Measurements from ENCODE around the gene TNFAIP3.

The TNFAIP3 gene

GRCh38 chr6:137903933-137904821 is 37.1 kb downstream of the TNFAIP3 start:
- peak; percentile 9 for DNase-seq

DNA sequence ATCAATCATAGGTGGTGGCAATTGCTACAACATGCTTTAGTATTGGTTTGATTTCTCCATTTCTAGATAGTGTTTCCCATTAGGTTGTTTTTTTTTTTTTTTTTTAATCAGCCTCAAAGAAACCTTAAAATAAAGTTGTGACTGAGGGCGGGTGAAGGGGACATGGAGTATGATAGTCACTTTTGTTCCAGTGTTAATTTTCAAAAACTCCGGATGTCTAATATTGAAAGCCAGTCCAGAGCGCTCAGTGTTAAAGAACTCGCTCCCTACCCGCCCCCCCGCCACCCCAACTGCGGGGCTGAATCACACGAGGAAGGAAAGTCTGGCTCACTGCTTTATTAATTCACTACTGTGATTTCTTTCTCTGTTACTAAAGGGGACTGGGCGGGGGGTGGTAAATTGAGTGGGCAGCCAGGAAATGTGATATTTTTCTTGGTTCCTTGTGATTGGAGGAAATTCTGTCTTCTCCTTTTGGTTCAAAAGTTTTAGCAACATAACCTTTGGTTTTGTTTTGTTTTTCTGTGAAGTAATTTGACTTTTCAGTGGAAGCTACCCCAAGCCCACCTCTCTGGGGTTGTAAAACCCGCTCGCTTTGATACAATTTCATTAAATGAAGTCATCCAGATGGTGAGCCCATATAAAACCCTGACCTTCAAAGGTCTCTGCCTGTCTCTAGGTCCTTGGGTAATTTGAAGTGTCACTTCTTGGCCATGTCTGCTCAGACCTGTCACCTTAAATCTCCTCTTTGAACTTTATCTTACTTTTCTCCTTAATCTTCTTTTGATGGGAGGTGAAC is 38.0 kb downstream of the TNFAIP3 start:
- DNase-seq: peak; percentile 59

DNA sequence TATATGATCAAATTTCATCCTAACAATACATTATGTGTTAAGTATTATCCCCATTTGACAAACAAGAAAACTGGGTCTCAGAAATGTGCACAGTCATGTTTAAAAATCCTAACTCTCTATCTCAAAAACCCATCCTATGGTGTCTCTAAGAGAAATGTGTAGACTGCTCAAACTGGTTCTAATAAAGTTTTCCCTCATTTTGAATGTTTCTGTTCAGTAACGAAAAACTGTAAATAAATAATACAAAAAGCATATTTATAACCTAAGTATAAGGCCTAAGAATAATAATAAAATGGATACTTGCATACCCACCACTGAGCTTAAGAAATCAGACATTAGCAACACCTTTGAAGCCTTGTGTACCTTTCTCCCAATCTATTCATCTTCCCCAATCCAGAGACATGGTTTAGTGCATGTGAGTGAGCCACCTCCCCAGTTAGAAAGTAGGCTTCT is 39.0 kb downstream of the TNFAIP3 start:
- DNase-seq: no peak

DNA sequence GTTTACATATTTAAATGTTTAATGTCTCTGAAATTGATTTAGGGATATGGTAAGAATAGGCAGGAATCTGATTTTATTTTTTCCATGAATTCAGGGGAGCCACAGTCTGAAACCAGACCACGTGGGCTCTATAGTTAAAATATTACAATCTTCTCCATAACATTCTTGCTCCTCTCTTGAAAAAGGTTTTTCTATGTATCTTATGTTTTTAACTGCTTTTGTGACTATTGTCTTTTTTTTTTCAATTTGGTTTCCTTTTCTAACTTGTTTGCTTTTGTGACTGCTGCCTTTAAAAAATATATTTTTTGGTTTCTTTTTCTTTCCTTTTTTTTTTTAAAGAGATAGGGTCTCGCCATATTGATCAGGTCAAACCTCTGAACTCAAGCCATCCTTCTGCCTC is 40.1 kb downstream of the TNFAIP3 start:
- no peak for DNase-seq

- DNase-seq: no peak
These were observed 42.5 kb downstream of the TNFAIP3 start for GRCh38 chr6:137909533-137909932.

GRCh38 chr6:137910424-137910834 is 43.4 kb downstream of the TNFAIP3 start:
- DNase-seq: no peak

DNA sequence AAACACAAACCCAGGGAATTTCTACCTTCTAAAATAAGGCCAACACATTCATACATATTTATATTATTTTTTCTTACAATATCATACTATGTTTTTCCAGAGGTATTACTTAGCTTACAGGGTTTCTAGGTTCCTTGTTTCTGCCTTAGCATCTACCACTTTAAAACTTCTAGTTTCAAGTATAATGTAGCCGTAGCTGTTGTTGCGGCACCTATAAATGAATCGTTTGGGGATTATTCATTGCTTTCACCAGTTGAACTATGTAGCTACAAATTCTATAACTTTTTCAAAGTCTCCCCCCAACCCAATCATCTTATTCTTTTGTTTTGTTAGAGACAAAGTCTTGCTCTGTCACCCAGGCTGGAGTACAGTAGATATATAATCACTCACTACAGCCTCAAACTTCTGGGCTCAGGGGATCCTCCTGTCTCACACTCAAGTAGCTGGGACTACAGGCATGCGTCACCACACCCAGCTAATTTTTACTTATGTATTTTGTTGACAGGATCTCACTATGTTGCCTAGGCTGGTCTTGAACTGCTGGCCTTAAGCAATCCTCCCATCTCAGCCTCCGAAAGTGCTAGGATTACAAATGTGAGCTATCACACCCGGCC is 43.9 kb downstream of the TNFAIP3 start:
- no peak for DNase-seq

DNA sequence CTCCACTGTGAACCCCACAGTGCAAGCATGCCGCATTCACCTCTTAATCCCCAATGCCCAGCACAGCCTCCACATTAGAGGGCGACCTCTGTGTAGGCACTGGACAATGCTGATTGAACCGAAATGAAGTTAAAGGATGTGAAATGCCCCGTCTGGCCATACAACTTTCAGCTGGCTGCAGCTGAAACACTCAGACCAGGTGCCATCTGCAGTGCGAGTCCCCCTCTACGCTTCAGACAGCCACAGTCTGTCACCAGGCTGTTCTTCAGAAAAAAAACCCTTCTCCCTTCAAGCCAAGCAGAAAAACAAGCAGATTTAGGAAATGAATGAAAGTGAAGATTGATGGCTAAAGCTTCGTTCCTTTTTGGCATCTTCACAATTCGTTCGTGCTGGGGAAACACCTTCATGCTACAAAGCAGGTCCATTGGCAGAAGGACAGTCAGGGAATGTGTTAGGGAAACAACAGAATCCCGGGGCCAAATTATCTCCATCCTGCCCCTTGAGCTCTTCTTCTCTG is 44.7 kb downstream of the TNFAIP3 start:
- no peak for DNase-seq

- DNase-seq: no peak
These were observed 45.8 kb downstream of the TNFAIP3 start for GRCh38 chr6:137912813-137913212.

GRCh38 chr6:137913434-137913833 is 46.4 kb downstream of the TNFAIP3 start:
- no peak for DNase-seq

DNA sequence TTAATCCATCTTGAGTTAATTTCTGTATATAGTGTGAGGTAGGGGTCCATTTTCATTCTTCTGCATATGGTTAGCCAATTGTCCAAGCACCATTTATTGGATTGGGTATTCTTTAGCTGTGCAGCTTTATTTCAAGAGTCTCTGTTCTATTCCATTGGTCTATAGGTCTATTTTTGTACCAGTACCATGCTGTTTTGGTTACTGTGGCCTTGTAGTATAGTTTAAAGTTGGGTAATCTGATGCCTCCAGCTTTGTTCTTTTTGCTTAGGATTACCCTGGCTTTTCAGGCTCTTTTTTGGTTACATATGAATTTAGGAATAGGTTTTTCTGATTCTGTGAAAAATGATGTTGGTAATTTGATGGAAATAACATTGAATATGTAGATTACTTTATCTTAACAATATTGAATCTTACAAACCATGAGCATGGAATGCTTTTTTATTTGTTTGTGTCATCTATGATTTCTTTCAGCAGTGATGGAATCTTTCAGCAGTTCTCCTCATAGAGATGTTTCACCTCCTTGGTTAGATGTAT is 47.0 kb downstream of the TNFAIP3 start:
- DNase-seq: no peak

DNA sequence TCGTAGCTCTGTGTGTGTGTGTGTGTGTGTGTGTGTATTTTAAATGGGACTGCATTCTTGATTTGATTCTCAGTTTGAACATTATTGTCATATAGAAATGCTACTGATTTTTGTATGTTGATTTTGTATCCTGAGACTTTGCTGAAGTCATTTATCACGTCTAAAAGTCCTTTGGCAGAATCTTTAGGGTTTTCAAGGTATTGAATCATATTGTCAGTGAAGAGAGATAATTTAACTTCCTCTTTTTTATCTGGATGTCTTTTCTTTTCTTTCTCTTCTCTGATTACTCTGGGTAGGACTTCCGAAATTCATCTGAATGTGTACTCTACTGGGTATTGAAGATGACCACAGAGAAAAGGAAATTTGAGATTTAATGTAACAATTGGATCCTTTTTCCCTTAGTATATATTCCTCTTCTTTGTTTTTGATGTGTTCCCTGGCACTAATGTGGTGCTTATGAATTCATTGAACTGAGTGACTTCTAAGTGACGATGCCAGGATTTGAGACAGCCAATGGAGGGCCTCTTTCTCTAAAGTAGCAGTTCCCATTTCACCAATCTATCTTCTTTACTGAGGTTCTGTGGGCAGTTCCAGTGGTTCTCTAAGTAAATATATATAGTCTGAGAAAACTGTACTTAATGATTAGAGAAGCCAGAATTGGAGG is 47.6 kb downstream of the TNFAIP3 start:
- no peak for DNase-seq

DNA sequence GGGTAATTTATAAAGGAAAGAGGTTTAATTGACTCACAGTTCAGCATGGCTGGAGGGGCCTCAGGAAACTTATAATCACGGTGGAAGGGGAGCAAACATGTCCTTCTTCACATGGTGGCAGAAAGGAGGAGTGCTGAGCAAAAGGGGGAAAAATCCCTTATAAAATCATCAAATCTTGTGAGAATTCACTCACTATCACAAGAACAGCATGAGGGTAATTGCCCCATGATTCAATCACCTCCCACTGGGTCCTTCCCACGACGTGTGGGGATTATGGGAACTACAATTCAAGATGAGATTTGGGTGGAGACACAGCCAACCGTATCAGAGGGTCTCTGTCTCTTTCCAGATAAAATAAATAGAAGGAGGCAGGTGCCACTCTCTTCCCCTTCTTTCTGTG is 48.7 kb downstream of the TNFAIP3 start:
- no peak for DNase-seq

- no peak for DNase-seq
These were observed 50.7 kb downstream of the TNFAIP3 start for GRCh38 chr6:137917551-137918325.

DNA sequence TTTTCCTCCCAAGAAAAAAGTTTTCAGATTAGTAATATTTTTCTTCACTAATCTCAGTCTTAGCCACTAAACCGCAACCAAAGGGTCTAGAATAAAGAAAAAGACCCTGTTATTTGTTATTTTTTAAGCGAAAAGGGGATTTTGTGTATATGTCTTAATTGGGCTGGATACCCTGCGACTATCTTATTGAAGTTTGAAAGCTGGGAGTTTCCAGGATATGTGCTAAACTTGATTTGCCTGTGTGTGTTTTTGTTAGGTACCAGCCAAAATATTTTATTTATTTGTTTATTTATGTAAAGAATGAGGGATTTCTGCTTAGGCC is 52.4 kb downstream of the TNFAIP3 start:
- no peak for DNase-seq

DNA sequence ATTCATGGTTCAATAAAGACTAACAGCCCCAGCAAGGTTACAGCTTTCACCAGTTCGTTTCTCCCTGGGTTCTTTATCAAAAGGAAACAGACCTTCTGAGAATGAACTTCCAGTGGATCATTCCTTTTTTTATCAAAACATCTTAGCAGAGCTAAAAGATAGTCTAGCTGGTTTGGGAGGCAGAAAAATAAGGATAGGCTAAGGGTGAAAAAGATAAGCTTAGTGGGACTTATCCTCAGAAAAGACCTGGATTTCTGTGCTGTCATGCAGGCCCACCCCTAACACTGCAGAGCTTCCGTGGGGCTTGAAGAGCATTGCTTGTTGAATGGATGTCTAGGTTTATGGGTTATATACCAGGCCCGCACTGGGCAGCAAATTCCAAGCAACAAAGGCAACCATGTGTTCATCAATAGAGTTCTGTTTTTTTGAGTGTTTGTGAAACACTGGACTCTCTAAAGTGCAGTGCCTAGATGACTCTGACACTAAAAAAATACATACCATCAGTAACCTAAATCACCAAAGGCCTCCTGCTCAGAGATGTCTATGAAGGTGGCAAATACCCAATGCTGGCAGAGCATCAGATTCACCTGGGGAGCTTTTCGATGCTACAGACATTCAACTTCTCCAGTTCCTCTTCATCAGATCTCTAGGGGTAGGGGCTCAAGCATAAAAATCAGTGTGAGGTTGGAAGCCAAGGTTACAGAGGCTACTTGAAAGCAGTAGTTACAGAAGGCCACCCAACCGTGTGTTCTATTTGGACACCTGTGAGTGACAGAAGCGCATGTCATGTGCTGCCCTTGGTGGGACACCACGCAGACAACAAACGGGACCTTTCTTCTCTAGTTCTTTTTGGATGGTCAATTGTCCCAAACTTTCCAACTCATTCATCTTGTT is 53.0 kb downstream of the TNFAIP3 start:
- DNase-seq: no peak

DNA sequence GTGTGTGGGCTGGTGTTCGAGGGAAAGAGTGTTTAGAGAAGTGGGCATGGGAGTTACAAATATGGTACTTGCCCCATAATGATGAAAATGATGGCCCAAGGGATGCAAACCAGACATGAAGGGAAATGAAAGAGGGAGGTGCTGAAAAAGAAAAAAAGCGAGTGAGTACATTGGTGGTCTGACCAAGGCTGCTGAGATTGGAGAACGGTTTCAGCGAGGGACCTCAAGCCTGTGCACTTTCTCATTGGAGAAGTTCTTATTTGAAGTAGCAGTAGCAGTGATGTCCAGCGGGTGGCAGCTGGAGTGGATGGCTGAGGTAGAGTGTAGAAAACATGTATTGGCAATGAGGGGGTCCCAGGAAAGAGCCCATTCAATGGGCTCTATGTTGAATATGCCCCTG is 54.8 kb downstream of the TNFAIP3 start:
- DNase-seq: no peak

GRCh38 chr6:137923866-137924653 is 57.0 kb downstream of the TNFAIP3 start:
- DNase-seq: no peak

DNA sequence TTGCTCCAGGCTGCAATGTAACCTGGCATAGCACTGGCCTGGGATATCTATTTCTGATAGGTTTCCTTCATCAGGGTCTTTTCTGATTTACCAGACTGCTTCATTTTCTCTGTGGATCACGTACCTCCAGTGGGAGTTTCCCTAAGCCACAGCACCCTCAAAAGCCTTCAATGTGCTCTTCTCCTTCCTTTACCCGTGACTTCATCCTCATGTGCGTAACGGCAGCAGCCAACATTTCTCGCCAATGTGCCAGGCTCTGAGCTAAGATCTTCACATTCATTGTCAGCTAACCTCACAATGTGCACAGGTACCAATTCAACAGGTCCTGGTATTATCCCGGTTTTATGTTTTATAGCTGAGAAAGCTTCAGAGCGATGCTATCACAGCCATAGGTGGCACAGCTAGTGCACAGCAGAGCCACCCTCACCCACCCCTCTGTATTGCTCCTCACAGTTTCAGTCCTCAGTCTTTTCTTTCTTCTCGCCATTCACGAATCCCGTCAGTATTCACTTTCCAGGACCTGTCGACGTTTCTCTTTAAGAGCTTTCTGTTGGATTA is 58.2 kb downstream of the TNFAIP3 start:
- DNase-seq: no peak

Data from CD4-positive, alpha-beta T cell treated with Interleukin-6 for 4 hours (primary cell).